ENCODE measurements around the gene GIPC3.
A peak's percentile ranks its signal among the peaks of the same experiment; 100 is the strongest.

Gene GIPC3

GRCh38 chr19:3606690-3607289, 21.5 kb downstream of the GIPC3 start, which contains the start of gene TBXA2R:
Gene TBXA2R, minus strand, starts transcription at chr19:3606875. Its CDS starts 6,241 bp downstream, at chr19:3600634.
- no peak for TF ChIP-seq CTCF (IDR thresholded peaks at IDR 0.05; ENCODE audit: low read depth, low read length)
- H3K27me3 ChIP-seq (ENCODE audit: insufficient read depth, low read depth, severe bottlenecking): no peaks in the 10 kb centered on the region
- peak within 1 kb of the TSS; percentile 55 for H3K4me3 ChIP-seq (ENCODE audit: low read depth, low read length)
- peaks cover 6% of the 10 kb centered on the region for H3K36me3 ChIP-seq
- H3K9me3 ChIP-seq (ENCODE audit: severe bottlenecking): no peaks in the 10 kb centered on the region
- peak within 1 kb of the TSS; percentile 69 for H3K27ac ChIP-seq
- peak; percentile 90 for DNase-seq

- DNase-seq: no peak
- peak overlapping the region; percentile 69 for H3K27ac ChIP-seq
Observed at GRCh38 chr19:3607303-3608078, 22.2 kb downstream of the GIPC3 start.

GRCh38 chr19:3608079-3608641, 22.9 kb downstream of the GIPC3 start:
- Histone ChIP-seq H3K4me3 (ENCODE audit: low read depth, low read length) (no peak overlapping the region), H3K27me3 (ENCODE audit: insufficient read depth, low read depth, severe bottlenecking) (no peaks in the 10 kb centered on the region), H3K9me3 (ENCODE audit: severe bottlenecking) (no peaks in the 10 kb centered on the region), H3K27ac (no peak overlapping the region), H3K36me3 (peaks cover 16% of the 10 kb centered on the region)
- DNase-seq: no peak
- TF ChIP-seq CTCF (IDR thresholded peaks at IDR 0.05; ENCODE audit: low read depth, low read length): no peak

More at GRCh38 chr19:3607303-3608078, 22.2 kb downstream of the GIPC3 start:
- Histone ChIP-seq H3K9me3 (ENCODE audit: severe bottlenecking) (no peaks in the 10 kb centered on the region), H3K36me3 (peaks cover 13% of the 10 kb centered on the region), H3K27me3 (ENCODE audit: insufficient read depth, low read depth, severe bottlenecking) (no peaks in the 10 kb centered on the region), H3K4me3 (ENCODE audit: low read depth, low read length) (peak overlapping the region; percentile 55)
- TF ChIP-seq CTCF (IDR thresholded peaks at IDR 0.05; ENCODE audit: low read depth, low read length): no peak

- Histone ChIP-seq H3K4me3 (ENCODE audit: low read depth, low read length) (no peak overlapping the region), H3K27me3 (ENCODE audit: insufficient read depth, low read depth, severe bottlenecking) (no peaks in the 10 kb centered on the region), H3K36me3 (peaks cover 20% of the 10 kb centered on the region), H3K27ac (no peak overlapping the region), H3K9me3 (ENCODE audit: severe bottlenecking) (no peaks in the 10 kb centered on the region)
- no peak for DNase-seq
- TF ChIP-seq CTCF (IDR thresholded peaks at IDR 0.05; ENCODE audit: low read depth, low read length): no peak
Observed at GRCh38 chr19:3608750-3609322, 23.6 kb downstream of the GIPC3 start.

GRCh38 chr19:3609779-3610719, 24.8 kb downstream of the GIPC3 start:
- peaks cover 20% of the 10 kb centered on the region for H3K36me3 ChIP-seq
- no peak for TF ChIP-seq CTCF (IDR thresholded peaks at IDR 0.05; ENCODE audit: low read depth, low read length)

More at GRCh38 chr19:3609779-3610719, 24.8 kb downstream of the GIPC3 start:
- Histone ChIP-seq H3K27me3 (ENCODE audit: insufficient read depth, low read depth, severe bottlenecking) (no peaks in the 10 kb centered on the region), H3K9me3 (ENCODE audit: severe bottlenecking) (no peaks in the 10 kb centered on the region), H3K4me3 (ENCODE audit: low read depth, low read length) (no peak overlapping the region), H3K27ac (no peak overlapping the region)
- no peak for DNase-seq

Data from WERI-Rb-1 (cell line).